Measurements from ENCODE around the gene TNNC2. TPM values are rescaled to one million over a fixed set of nuclear protein-coding genes. Genes with fewer than 3 reads are reported as not detected.

The TNNC2 gene
- polyA plus RNA-seq, 3 donors: 0.71 to 1.2 (median 1.0) TPM

DNA sequence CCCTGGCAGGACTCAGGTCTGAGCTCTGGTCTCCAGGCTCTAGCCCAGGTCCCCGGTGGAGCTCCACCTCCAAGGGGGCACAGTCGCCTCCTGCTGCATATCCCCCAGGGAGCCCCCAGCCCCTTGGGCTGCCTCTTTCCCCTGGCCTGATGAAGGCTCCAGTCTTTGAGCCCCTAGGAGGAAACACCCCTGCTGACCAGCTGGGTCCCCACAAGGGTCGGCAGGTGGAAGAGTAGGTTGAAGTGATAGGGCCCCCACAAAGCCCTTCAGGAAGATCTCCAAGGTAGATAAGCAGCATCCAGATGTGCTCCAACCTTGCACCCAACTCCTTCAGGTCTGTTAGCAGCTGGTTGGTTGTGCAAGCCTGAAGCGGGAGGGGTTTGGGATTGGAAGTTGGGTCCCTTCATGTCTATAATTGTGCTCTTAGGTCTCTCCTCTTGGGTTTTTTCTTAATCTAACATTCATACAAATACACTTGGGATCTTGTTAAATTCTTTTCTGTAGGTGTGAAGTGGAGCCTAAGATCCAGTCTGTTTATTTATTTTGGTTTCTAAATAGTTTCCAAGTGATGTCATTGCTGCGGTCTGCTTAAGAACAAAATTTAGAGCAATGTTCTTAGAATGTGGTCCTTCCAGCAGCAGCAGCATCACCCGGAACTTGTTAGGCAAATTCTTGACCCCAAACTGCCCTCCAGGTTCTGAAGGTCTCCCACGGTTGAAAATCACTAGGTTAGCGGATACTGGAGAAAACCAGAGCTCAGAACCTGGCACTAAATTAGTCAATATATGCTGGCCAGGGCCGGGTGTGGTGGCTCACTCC, 9.5 kb downstream of the TNNC2 start:
- peak overlapping the region in 2 of 7 donors; percentile 11 to 19 for H3K27ac Mint-ChIP-seq
- H3K36me3 Mint-ChIP-seq: peaks cover 12 to 15% of the 10 kb centered on the region in 2 donors
- 88% methylated on average over 6 of the region's 9 CpGs for WGBS (ENCODE audit: insufficient coverage)
- Histone ChIP-seq H3K4me1 (ENCODE audit: control insufficient read depth in 1 of 2, insufficient read depth in 2 of 2, low read length in 2 of 2) (peaks cover 17 to 31% of the 10 kb centered on the region in 2 donors), H3K4me3 (replicated peaks in 1 of 3; ENCODE audit: low read depth in 2 of 3, low read length in 3 of 3) (no peak overlapping the region), H3K9me3 (replicated peaks in 1 of 2; ENCODE audit: control insufficient read depth in 1 of 2, insufficient read depth in 1 of 2, low read length in 2 of 2) (no peaks in the 10 kb centered on the region), H3K27ac (ENCODE audit: low read depth in 1 of 2, low read length in 2 of 2) (no peak overlapping the region), H3K27me3 (ENCODE audit: control insufficient read depth in 2 of 2, insufficient read depth in 2 of 2, low read length in 2 of 2) (peaks cover 0 to 8% of the 10 kb centered on the region in 2 donors), H3K79me2 (ENCODE audit: insufficient read depth, low read length) (peaks cover 31% of the 10 kb centered on the region), H2AFZ (ENCODE audit: insufficient read depth, low read depth, low read length, poor library complexity, severe bottlenecking) (no peak overlapping the region), H4K20me1 (ENCODE audit: insufficient read depth, low read length) (no peaks in the 10 kb centered on the region), H3K36me3 (replicated peaks in 1 of 2; ENCODE audit: control insufficient read depth in 1 of 2, insufficient read depth in 2 of 2, low read length in 2 of 2) (peaks cover 5 to 23% of the 10 kb centered on the region in 2 donors), H3K9ac (ENCODE audit: insufficient read depth, low read length, poor library complexity, severe bottlenecking) (no peak overlapping the region), H3K4me2 (replicated peaks; ENCODE audit: extremely low read depth, low read length, poor library complexity, severe bottlenecking) (no peak overlapping the region)
- intact Hi-C loops (cut with micrococcal nuclease): loop anchor here in 1 of 2 donors (10.0 kb wide), 1 partner anchor 117 kb away; the partner anchor contains the start of gene PCIF1
- H3K4me3 Mint-ChIP-seq: no peak overlapping the region
- TF ChIP-seq, protein P1, sequence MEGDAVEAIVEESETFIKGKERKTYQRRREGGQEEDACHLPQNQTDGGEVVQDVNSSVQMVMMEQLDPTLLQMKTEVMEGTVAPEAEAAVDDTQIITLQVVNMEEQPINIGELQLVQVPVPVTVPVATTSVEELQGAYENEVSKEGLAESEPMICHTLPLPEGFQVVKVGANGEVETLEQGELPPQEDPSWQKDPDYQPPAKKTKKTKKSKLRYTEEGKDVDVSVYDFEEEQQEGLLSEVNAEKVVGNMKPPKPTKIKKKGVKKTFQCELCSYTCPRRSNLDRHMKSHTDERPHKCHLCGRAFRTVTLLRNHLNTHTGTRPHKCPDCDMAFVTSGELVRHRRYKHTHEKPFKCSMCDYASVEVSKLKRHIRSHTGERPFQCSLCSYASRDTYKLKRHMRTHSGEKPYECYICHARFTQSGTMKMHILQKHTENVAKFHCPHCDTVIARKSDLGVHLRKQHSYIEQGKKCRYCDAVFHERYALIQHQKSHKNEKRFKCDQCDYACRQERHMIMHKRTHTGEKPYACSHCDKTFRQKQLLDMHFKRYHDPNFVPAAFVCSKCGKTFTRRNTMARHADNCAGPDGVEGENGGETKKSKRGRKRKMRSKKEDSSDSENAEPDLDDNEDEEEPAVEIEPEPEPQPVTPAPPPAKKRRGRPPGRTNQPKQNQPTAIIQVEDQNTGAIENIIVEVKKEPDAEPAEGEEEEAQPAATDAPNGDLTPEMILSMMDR (IDR thresholded peaks at IDR 0.05): no peak
- DNase-seq: no peak
- peaks cover 34% of the 10 kb centered on the region for H3K4me1 Mint-ChIP-seq
- H3K27me3 Mint-ChIP-seq (ENCODE audit: low read depth in 3 of 3): peaks cover 8 to 14% (median 12%) of the 10 kb centered on the region in 3 donors
- H3K9me3 Mint-ChIP-seq: peaks cover 0 to 2% (median 0%) of the 10 kb centered on the region in 7 donors

DNA sequence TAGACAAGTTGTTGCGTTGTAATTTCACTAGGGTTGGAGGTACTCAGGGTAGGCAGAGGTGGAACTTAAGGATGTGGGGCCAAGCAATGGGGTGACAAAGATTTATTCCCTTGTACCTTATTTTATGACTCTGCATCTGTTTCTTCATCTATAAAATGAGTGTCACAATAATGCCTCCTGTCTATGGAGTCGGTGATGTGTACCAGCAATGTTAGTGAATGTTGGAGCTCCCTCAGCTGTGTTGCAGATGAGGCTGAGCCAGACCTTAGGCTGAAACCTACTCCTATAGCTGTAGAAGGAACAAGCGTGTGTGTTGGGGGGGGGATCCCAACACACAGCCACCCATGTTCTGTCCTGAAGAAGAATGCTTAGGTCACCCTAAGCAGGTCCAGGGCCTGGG, 10.2 kb downstream of the TNNC2 start:
- TF ChIP-seq, protein P1 (IDR thresholded peaks at IDR 0.05): no peak
- no peak overlapping the region for H3K4me2 ChIP-seq (replicated peaks; ENCODE audit: extremely low read depth, low read length, poor library complexity, severe bottlenecking)
- no peaks in the 10 kb centered on the region for H3K9me3 Mint-ChIP-seq
- no peaks in the 10 kb centered on the region for H3K9me3 ChIP-seq (replicated peaks in 1 of 2; ENCODE audit: control insufficient read depth in 1 of 2, insufficient read depth in 1 of 2, low read length in 2 of 2)
- no CpG with 5 or more reads among the region's 3 CpGs for WGBS (ENCODE audit: insufficient coverage)
- H3K9ac ChIP-seq (ENCODE audit: insufficient read depth, low read length, poor library complexity, severe bottlenecking): no peak overlapping the region
- peaks cover 34% of the 10 kb centered on the region for H3K4me1 Mint-ChIP-seq
- no peak overlapping the region for H3K4me3 Mint-ChIP-seq
- peaks cover 5 to 23% of the 10 kb centered on the region in 2 donors for H3K36me3 ChIP-seq (replicated peaks in 1 of 2; ENCODE audit: control insufficient read depth in 1 of 2, insufficient read depth in 2 of 2, low read length in 2 of 2)
- peaks cover 1 to 8% (median 5%) of the 10 kb centered on the region in 3 donors for H3K27me3 Mint-ChIP-seq (ENCODE audit: low read depth in 3 of 3)
- no peak overlapping the region for H3K27ac ChIP-seq (ENCODE audit: low read depth in 1 of 2, low read length in 2 of 2)
- H3K27ac Mint-ChIP-seq: peak overlapping the region in 4 of 7 donors; percentile 27 to 64 (median 50)
- H3K27me3 ChIP-seq (ENCODE audit: control insufficient read depth in 2 of 2, insufficient read depth in 2 of 2, low read length in 2 of 2): peaks cover 0 to 1% of the 10 kb centered on the region in 2 donors
- H3K4me3 ChIP-seq (replicated peaks in 1 of 3; ENCODE audit: low read depth in 2 of 3, low read length in 3 of 3): no peak overlapping the region
- peaks cover 20 to 35% of the 10 kb centered on the region in 2 donors for H3K4me1 ChIP-seq (ENCODE audit: control insufficient read depth in 1 of 2, insufficient read depth in 2 of 2, low read length in 2 of 2)
- H4K20me1 ChIP-seq (ENCODE audit: insufficient read depth, low read length): peaks cover 2% of the 10 kb centered on the region
- H3K79me2 ChIP-seq (ENCODE audit: insufficient read depth, low read length): peaks cover 37% of the 10 kb centered on the region
- no peak overlapping the region for H2AFZ ChIP-seq (ENCODE audit: insufficient read depth, low read depth, low read length, poor library complexity, severe bottlenecking)
- H3K36me3 Mint-ChIP-seq: peaks cover 10 to 17% of the 10 kb centered on the region in 2 donors
- intact Hi-C loops (cut with micrococcal nuclease): loop anchor here in 1 of 2 donors (10.0 kb wide), 1 partner anchor 118 kb away; the partner anchor contains the start of gene PCIF1
- DNase-seq: no peak
